NB4 (cell line): ENCODE results near the gene PRDM7.

Experiments
- DNase-seq: peaks from one replicate; pipeline ENCODE4 v3.0.0; 2010; ENCODE audit warnings: low read depth
- H3K4me3 ChIP-seq: one replicate; pipeline ENCODE4 v1.5.1; 2011; ENCODE audit warnings: mild to moderate bottlenecking, low read depth, low read length, moderate library complexity
- CTCF ChIP-seq: IDR thresholded peaks from one replicate; pipeline ENCODE4 v1.5.1; 2012; ENCODE audit warnings: low read depth, low read length
- MAX ChIP-seq: IDR thresholded peaks from 2 replicates; pipeline ENCODE4 v1.6.1; 2011; ENCODE audit warnings: low read depth, low read length
- MYC ChIP-seq: IDR thresholded peaks from 2 replicates; pipeline ENCODE4 v1.6.1; 2011; ENCODE audit warnings: low read depth, low read length
- POLR2A ChIP-seq: IDR thresholded peaks from 2 replicates; pipeline ENCODE4 v1.6.1; 2011; ENCODE audit warnings: mild to moderate bottlenecking; ENCODE audit not compliant: insufficient read length; ENCODE audit errors: extremely low read depth

The PRDM7 gene

GRCh38 chr16:90012991-90013745, 64.0 kb downstream of the PRDM7 start:
- TF ChIP-seq CTCF, result no peak
- TF ChIP-seq MYC, result no peak
- TF ChIP-seq MAX, result no peak
- TF ChIP-seq POLR2A, result no peak
- H3K4me3 ChIP-seq, result no peak overlapping the region
- DNase-seq, result no peak

GRCh38 chr16:90011908-90012501, 65.1 kb downstream of the PRDM7 start:
- H3K4me3 ChIP-seq, result no peak overlapping the region
- no peak for TF ChIP-seq MYC
- no peak for TF ChIP-seq CTCF
- TF ChIP-seq POLR2A, result no peak
- no peak for TF ChIP-seq MAX
- no peak for DNase-seq

GRCh38 chr16:90011508-90011819, 65.7 kb downstream of the PRDM7 start:
- H3K4me3 ChIP-seq, result no peak overlapping the region
- TF ChIP-seq MYC (no peak), CTCF (no peak), MAX (no peak), POLR2A (no peak)
- no peak for DNase-seq

GRCh38 chr16:90010676-90011507, 66.2 kb downstream of the PRDM7 start:
- no peak for TF ChIP-seq CTCF
- no peak for TF ChIP-seq MYC
- no peak for TF ChIP-seq MAX
- no peak for TF ChIP-seq POLR2A
- no peak overlapping the region for H3K4me3 ChIP-seq

GRCh38 chr16:90009172-90009899, 67.8 kb downstream of the PRDM7 start:
- TF ChIP-seq MYC, result no peak
- TF ChIP-seq POLR2A, result no peak
- TF ChIP-seq CTCF, result no peak
- no peak for TF ChIP-seq MAX
- H3K4me3 ChIP-seq, result peak overlapping the region; percentile 12
- DNase-seq, result no peak

More at GRCh38 chr16:90010676-90011507, 66.2 kb downstream of the PRDM7 start:
- no peak for DNase-seq
